Ishikawa (cell line): ENCODE data around the gene RBBP4.
A peak's percentile ranks its signal among the peaks of the same experiment; 100 is the strongest.

Source experiments
- CEBPB ChIP-seq: IDR thresholded peaks from 2 replicates; pipeline ENCODE4 v1.6.1; 2012
- CREB1 ChIP-seq: IDR thresholded peaks from 2 replicates; pipeline ENCODE4 v1.6.1; 2012; ENCODE audit warnings: low read depth
- EGR1 ChIP-seq: IDR thresholded peaks from 2 replicates; pipeline ENCODE4 v1.6.1; 2012
- EP300 ChIP-seq: IDR thresholded peaks from 2 replicates; pipeline ENCODE4 v1.6.1; 2012; ENCODE audit warnings: borderline replicate concordance
- FOXM1 ChIP-seq: IDR thresholded peaks from 2 replicates; pipeline ENCODE4 v1.6.1; 2012; ENCODE audit warnings: low read depth, borderline replicate concordance
- NFIC ChIP-seq: IDR thresholded peaks from 2 replicates; pipeline ENCODE4 v1.6.1; 2012
- RAD21 ChIP-seq: IDR thresholded peaks from 2 replicates; pipeline ENCODE4 v1.6.1; 2012; ENCODE audit warnings: low read depth
- TAF1 ChIP-seq: IDR thresholded peaks from 2 replicates; pipeline ENCODE4 v1.6.1; 2012; ENCODE audit warnings: low read depth, mild to moderate bottlenecking
- TCF12 ChIP-seq: IDR thresholded peaks from 2 replicates; pipeline ENCODE4 v1.6.1; 2012; ENCODE audit warnings: low read depth
- TEAD4 ChIP-seq: IDR thresholded peaks from 2 replicates; pipeline ENCODE4 v1.6.1; 2012
- YY1 ChIP-seq: IDR thresholded peaks from 2 replicates; pipeline ENCODE4 v1.6.1; 2012; ENCODE audit warnings: low read depth
- ZBTB7A ChIP-seq: IDR thresholded peaks from 2 replicates; pipeline ENCODE4 v1.6.1; 2012; ENCODE audit warnings: low read depth
- TF ChIP-seq, protein P1 (sequence below): IDR thresholded peaks from 2 replicates; pipeline ENCODE4 v1.6.1; 2012
- TF ChIP-seq, protein P2 (sequence below): IDR thresholded peaks from 2 replicates; pipeline ENCODE4 v1.6.1; 2012
- TF ChIP-seq, protein P3 (sequence below): IDR thresholded peaks from 2 replicates; pipeline ENCODE4 v1.6.1; 2012; ENCODE audit warnings: low read depth, mild to moderate bottlenecking

The RBBP4 gene

DNA sequence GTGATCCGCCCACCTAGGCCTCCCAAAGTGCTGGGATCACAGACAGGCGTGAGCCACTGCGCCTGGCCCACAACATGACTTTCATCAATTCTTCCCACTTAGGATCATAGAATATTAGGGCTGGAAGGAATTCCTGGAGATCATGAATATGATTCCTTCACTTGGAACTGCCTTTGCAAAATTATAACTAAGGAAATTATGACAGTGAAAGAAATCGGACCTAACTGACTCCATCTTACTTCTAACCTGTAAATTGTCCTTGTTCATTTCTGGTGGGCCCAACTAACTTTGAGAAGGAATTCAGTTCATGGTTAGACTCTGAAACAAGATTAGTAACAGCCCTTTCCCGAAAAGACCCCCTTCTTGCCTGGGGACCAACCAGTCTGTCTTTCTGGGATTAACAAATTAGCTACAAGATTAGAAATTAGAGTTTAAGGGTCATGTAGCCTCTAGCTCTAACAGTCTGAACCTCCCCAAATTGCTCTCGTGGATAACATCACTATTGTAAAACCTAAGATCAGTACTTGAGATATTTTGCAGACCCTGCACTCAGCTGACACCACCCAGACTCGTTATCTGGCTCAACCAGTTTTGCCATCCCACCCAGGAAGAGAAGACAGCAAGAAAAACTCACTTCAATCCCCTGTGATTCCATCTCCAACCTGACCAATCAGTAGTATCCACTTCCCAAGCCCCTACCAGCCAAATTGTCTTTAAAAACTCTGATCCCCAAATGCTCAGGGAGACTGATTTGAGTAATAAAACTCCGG, 15.3 kb upstream of the RBBP4 start:
- TF ChIP-seq, protein P1, sequence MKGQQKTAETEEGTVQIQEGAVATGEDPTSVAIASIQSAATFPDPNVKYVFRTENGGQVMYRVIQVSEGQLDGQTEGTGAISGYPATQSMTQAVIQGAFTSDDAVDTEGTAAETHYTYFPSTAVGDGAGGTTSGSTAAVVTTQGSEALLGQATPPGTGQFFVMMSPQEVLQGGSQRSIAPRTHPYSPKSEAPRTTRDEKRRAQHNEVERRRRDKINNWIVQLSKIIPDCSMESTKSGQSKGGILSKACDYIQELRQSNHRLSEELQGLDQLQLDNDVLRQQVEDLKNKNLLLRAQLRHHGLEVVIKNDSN: no peak
- no peak for TF ChIP-seq TAF1
- TF ChIP-seq ZBTB7A: no peak

DNA sequence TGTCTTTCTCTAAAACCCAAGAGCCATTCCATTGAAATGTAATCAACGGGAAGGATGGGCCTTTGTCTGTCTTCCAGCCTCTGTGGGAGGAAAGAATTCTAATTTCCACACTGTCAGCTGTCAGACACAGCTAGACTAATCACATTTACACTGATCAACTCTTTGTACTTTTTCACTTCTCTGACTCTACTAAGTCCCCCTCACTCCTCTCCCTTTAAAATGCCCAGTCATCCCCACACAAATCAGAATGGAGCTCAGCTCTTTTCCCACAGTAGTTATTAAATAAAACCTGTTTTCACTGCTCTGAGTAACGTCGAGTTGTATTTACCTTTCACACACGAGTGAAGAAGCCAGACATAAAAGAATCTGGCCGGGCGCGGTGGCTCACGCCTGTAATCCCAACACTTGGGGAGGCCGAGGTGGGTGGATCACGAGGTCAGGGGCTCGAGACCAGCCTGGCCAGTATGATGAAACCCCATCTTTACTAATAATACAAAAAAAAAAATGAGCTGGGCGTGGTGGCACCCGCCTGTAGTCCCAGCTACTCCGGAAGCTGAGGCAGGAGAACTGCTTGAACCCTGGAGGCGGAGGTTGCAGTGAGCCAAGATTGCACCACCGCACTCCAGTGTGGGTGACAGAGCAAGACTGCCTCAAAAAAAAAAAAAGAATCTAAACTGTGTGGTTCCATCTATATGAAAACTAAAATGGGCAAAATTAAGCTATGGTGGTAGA, 13.9 kb upstream of the RBBP4 start:
- TF ChIP-seq TAF1 (no peak), CEBPB (no peak), NFIC (no peak), RAD21 (no peak), EP300 (no peak), TEAD4 (no peak), FOXM1 (no peak), EGR1 (no peak)

- no peak for TF ChIP-seq CREB1
- TF ChIP-seq EGR1: no peak
- TF ChIP-seq TEAD4: no peak
These were observed 11.4 kb upstream of the RBBP4 start for GRCh38 chr1:32639489-32640075.

DNA sequence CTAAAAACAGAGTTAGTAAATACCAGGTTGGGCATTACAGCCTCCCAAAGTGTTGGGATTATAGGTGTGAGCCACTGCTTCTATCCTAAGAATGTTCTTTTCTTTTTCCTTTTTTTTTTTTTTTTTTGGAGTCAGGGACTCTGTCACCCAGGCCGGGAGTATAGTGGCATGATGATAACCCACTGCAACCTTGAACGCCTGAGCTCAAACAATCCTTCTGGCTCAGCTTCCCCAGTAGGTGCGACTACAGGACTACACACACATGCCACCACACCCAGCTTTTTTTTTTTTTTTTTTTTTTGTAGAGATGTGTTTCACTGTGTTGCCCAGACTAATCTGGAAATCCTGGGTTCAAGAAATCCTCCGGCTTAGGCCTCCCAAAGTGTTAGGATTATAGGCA, 6.6 kb upstream of the RBBP4 start:
- no peak for TF ChIP-seq YY1

- TF ChIP-seq EGR1: no peak
- no peak for TF ChIP-seq EP300
- TF ChIP-seq, protein P2, sequence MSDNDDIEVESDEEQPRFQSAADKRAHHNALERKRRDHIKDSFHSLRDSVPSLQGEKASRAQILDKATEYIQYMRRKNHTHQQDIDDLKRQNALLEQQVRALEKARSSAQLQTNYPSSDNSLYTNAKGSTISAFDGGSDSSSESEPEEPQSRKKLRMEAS: no peak
- TF ChIP-seq YY1: no peak
- no peak for TF ChIP-seq ZBTB7A
- no peak for TF ChIP-seq TEAD4
- TF ChIP-seq TCF12: no peak
- no peak for TF ChIP-seq CREB1
- TF ChIP-seq TAF1: no peak
- no peak for TF ChIP-seq CEBPB
- no peak for TF ChIP-seq RAD21
- no peak for TF ChIP-seq FOXM1
- TF ChIP-seq, protein P1: no peak
- TF ChIP-seq, protein P3, sequence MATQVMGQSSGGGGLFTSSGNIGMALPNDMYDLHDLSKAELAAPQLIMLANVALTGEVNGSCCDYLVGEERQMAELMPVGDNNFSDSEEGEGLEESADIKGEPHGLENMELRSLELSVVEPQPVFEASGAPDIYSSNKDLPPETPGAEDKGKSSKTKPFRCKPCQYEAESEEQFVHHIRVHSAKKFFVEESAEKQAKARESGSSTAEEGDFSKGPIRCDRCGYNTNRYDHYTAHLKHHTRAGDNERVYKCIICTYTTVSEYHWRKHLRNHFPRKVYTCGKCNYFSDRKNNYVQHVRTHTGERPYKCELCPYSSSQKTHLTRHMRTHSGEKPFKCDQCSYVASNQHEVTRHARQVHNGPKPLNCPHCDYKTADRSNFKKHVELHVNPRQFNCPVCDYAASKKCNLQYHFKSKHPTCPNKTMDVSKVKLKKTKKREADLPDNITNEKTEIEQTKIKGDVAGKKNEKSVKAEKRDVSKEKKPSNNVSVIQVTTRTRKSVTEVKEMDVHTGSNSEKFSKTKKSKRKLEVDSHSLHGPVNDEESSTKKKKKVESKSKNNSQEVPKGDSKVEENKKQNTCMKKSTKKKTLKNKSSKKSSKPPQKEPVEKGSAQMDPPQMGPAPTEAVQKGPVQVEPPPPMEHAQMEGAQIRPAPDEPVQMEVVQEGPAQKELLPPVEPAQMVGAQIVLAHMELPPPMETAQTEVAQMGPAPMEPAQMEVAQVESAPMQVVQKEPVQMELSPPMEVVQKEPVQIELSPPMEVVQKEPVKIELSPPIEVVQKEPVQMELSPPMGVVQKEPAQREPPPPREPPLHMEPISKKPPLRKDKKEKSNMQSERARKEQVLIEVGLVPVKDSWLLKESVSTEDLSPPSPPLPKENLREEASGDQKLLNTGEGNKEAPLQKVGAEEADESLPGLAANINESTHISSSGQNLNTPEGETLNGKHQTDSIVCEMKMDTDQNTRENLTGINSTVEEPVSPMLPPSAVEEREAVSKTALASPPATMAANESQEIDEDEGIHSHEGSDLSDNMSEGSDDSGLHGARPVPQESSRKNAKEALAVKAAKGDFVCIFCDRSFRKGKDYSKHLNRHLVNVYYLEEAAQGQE: no peak
- no peak for TF ChIP-seq NFIC
These were observed 3.5 kb upstream of the RBBP4 start for GRCh38 chr1:32647308-32648134.

- TF ChIP-seq NFIC (peak; percentile 70), YY1 (peak; percentile 88), TAF1 (peak; percentile 76), CREB1 (0 out of 2 replicates have a peak, but pooled peaks have one; percentile 10)
- TF ChIP-seq, protein P3: no peak
These were observed 708 bp upstream of the RBBP4 start, which contains the start of gene ZBTB8OS for GRCh38 chr1:32650248-32650751. Gene ZBTB8OS (minus strand): TSS chr1:32650550. CDS start chr1:32650529, 21 bp downstream.
